Measurements from ENCODE around the gene XPR1. TPM values are rescaled to one million over a fixed set of nuclear protein-coding genes. Genes with fewer than 3 reads are reported as not detected.

XPR1 gene
- total RNA-seq, 1 experiment from 2014 or later = 30.7 TPM

DNA sequence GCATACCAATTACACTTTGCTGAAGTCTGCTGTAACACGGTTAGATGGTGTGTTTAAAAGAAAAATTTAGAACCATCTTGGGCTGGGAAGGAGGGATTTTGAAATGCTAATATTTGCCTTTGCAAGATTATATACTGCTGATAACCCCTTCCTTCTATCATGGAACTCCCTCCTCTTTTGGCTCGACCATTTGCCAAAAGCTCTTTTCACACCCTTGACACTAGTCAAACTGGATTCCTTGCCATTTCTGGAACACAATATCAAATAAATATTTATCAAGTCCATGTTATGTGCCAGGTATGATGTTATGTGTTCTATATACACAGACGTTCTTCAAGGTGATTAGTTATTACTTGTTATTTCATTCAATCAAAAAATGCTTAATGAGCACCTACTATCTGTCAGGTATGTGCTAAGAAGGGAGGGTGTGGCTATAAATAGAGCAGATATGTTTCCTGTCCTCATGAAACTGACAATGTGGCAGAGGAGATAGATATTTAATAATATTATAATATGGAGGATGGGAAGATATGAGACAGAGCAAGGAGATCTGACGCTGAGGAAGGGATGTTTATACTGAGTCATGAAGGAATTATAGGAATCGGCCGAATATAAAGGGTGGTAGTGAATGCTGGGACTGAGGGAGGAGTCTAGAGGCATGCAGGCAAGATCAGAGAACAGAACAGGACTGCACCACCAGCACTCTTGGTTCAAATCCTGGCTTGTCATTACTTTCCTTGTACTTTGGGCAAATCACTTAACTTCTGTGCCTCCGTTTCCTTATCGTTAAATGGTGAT is 16.1 kb upstream of the XPR1 start:
- Histone ChIP-seq H3K27ac (ENCODE audit: low read depth, low read length, poor library complexity, severe bottlenecking) (no peak overlapping the region), H3K4me1 (ENCODE audit: insufficient read depth, low read length, poor library complexity, severe bottlenecking) (no peaks in the 10 kb centered on the region), H3K4me3 (ENCODE audit: low read depth, low read length, poor library complexity, severe bottlenecking) (no peak overlapping the region), H3K27me3 (replicated peaks; ENCODE audit: insufficient read depth, low read depth, low read length, poor library complexity) (no peaks in the 10 kb centered on the region), H3K9me3 (ENCODE audit: low read depth, low read length, poor library complexity, severe bottlenecking) (no peaks in the 10 kb centered on the region), H3K36me3 (ENCODE audit: insufficient read depth, low read length, poor library complexity, severe bottlenecking) (no peaks in the 10 kb centered on the region)
- no TSS peak for BruUV-seq (replicated peaks)
- no peak for DNase-seq (ENCODE audit: low spot score)
- CTCF ChIA-PET = no interaction called here
- no peak for TF ChIP-seq EZH2 (IDR thresholded peaks at IDR 0.05; ENCODE audit: borderline replicate concordance, low read depth, low read length, poor library complexity, severe bottlenecking)
- TF ChIP-seq, protein P1, sequence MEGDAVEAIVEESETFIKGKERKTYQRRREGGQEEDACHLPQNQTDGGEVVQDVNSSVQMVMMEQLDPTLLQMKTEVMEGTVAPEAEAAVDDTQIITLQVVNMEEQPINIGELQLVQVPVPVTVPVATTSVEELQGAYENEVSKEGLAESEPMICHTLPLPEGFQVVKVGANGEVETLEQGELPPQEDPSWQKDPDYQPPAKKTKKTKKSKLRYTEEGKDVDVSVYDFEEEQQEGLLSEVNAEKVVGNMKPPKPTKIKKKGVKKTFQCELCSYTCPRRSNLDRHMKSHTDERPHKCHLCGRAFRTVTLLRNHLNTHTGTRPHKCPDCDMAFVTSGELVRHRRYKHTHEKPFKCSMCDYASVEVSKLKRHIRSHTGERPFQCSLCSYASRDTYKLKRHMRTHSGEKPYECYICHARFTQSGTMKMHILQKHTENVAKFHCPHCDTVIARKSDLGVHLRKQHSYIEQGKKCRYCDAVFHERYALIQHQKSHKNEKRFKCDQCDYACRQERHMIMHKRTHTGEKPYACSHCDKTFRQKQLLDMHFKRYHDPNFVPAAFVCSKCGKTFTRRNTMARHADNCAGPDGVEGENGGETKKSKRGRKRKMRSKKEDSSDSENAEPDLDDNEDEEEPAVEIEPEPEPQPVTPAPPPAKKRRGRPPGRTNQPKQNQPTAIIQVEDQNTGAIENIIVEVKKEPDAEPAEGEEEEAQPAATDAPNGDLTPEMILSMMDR (conservative IDR thresholded peaks at IDR 0.05; ENCODE audit: low read depth, low read length) = no peak
- POLR2A ChIA-PET (ENCODE audit: low non-redundant PET) = no interaction called here
- intact Hi-C loops (cut with micrococcal nuclease; ENCODE audit: unreplicated experiment) = no loop called here

DNA sequence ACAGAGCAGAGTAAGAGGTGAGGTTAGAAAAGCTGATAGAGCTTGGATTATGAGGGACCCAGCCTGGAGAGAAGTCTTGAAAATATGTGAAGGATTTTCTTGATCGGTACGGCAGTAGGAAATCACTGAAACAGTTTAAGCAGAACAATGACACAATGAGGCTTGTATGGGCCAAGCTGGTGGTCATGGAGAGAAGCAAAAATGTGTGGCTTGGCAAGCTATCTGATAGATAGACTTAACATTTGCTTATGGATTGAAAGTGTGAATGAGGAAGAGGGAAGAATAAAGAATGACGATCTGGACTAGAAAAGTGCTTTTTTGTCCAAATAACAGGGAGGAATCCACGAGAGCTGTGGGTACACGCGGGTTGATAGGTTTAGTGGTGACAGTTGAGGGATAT is 15.4 kb upstream of the XPR1 start:
- H3K27ac ChIP-seq (ENCODE audit: low read depth, low read length, poor library complexity, severe bottlenecking) = no peak overlapping the region
- no peak for DNase-seq (ENCODE audit: low spot score)
- no peaks in the 10 kb centered on the region for H3K27me3 ChIP-seq (replicated peaks; ENCODE audit: insufficient read depth, low read depth, low read length, poor library complexity)
- intact Hi-C loops (cut with micrococcal nuclease; ENCODE audit: unreplicated experiment) = no loop called here
- H3K9me3 ChIP-seq (ENCODE audit: low read depth, low read length, poor library complexity, severe bottlenecking) = no peaks in the 10 kb centered on the region
- H3K4me1 ChIP-seq (ENCODE audit: insufficient read depth, low read length, poor library complexity, severe bottlenecking) = no peaks in the 10 kb centered on the region
- TF ChIP-seq, protein P1 (conservative IDR thresholded peaks at IDR 0.05; ENCODE audit: low read depth, low read length) = no peak
- no peak for TF ChIP-seq EZH2 (IDR thresholded peaks at IDR 0.05; ENCODE audit: borderline replicate concordance, low read depth, low read length, poor library complexity, severe bottlenecking)
- ChIA-PET POLR2A (ENCODE audit: low non-redundant PET) (no interaction called here), CTCF (no interaction called here)
- no TSS peak for BruUV-seq (replicated peaks)
- H3K4me3 ChIP-seq (ENCODE audit: low read depth, low read length, poor library complexity, severe bottlenecking) = no peak overlapping the region
- H3K36me3 ChIP-seq (ENCODE audit: insufficient read depth, low read length, poor library complexity, severe bottlenecking) = no peaks in the 10 kb centered on the region

- no peak overlapping the region for H3K27ac ChIP-seq (ENCODE audit: low read depth, low read length, poor library complexity, severe bottlenecking)
- POLR2A ChIA-PET (ENCODE audit: low non-redundant PET) = no interaction called here
These were observed 13.9 kb upstream of the XPR1 start for GRCh38 chr1:180617774-180618395.

More at GRCh38 chr1:180617774-180618395, 13.9 kb upstream of the XPR1 start:
- CTCF ChIA-PET = no interaction called here
- Histone ChIP-seq H3K4me1 (ENCODE audit: insufficient read depth, low read length, poor library complexity, severe bottlenecking) (no peaks in the 10 kb centered on the region), H3K9me3 (ENCODE audit: low read depth, low read length, poor library complexity, severe bottlenecking) (no peaks in the 10 kb centered on the region), H3K36me3 (ENCODE audit: insufficient read depth, low read length, poor library complexity, severe bottlenecking) (no peaks in the 10 kb centered on the region), H3K4me3 (ENCODE audit: low read depth, low read length, poor library complexity, severe bottlenecking) (no peak overlapping the region), H3K27me3 (replicated peaks; ENCODE audit: insufficient read depth, low read depth, low read length, poor library complexity) (no peaks in the 10 kb centered on the region)
- intact Hi-C loops (cut with micrococcal nuclease; ENCODE audit: unreplicated experiment) = no loop called here
- BruUV-seq (replicated peaks) = no TSS peak
- DNase-seq (ENCODE audit: low spot score) = no peak
- TF ChIP-seq, protein P1 (conservative IDR thresholded peaks at IDR 0.05; ENCODE audit: low read depth, low read length) = no peak
- TF ChIP-seq EZH2 (IDR thresholded peaks at IDR 0.05; ENCODE audit: borderline replicate concordance, low read depth, low read length, poor library complexity, severe bottlenecking) = no peak
